GM18861 (cell line): ENCODE data around the gene USP46.
A peak's percentile ranks its signal among the peaks of the same experiment; 100 is the strongest.

ENCODE experiments used
- ATAC-seq: cut with Tn5 transposase; IDR thresholded peaks from one replicate; pipeline ENCODE4 v1.9.1; 2021; ENCODE audit not compliant: unreplicated experiment

Gene USP46

GRCh38 chr4:52576961-52577623 lies 82.0 kb downstream of the USP46 start:
- no peak for ATAC-seq

- ATAC-seq = no peak
Observed at GRCh38 chr4:52576326-52576725, 82.8 kb downstream of the USP46 start.

- no peak for ATAC-seq
Observed at GRCh38 chr4:52575406-52575805, 83.7 kb downstream of the USP46 start.

- no peak for ATAC-seq
Observed at GRCh38 chr4:52574036-52574435, 85.1 kb downstream of the USP46 start.

- ATAC-seq = no peak
Observed at GRCh38 chr4:52573551-52573950, 85.5 kb downstream of the USP46 start.

- no peak for ATAC-seq
Observed at GRCh38 chr4:52572936-52573485, 86.1 kb downstream of the USP46 start.

GRCh38 chr4:52568351-52568750 lies 90.8 kb downstream of the USP46 start:
- ATAC-seq = no peak

- peak; percentile 65 for ATAC-seq
Observed at GRCh38 chr4:52566136-52567031, 92.7 kb downstream of the USP46 start.

- no peak for ATAC-seq
Observed at GRCh38 chr4:52560844-52561280, 98.2 kb downstream of the USP46 start.

GRCh38 chr4:52555356-52555716 lies 103.8 kb downstream of the USP46 start:
- ATAC-seq = no peak

- no peak for ATAC-seq
Observed at GRCh38 chr4:52554612-52555355, 104.3 kb downstream of the USP46 start.

- no peak for ATAC-seq
Observed at GRCh38 chr4:52552778-52553177, 106.3 kb downstream of the USP46 start.

GRCh38 chr4:52551487-52551886 lies 107.6 kb downstream of the USP46 start:
- ATAC-seq = no peak

- ATAC-seq = no peak
Observed at GRCh38 chr4:52550186-52550585, 108.9 kb downstream of the USP46 start.

GRCh38 chr4:52548818-52549570 lies 110.1 kb downstream of the USP46 start:
- ATAC-seq = no peak

GRCh38 chr4:52546449-52546848 lies 112.7 kb downstream of the USP46 start:
- ATAC-seq = no peak

- ATAC-seq = no peak
Observed at GRCh38 chr4:52545099-52546069, 113.7 kb downstream of the USP46 start.
